Measurements from ENCODE around the gene CA11.
"Not testable (repeated sequence)": the region's sequence is repeated elsewhere in the genome, so short reads cannot be mapped to it uniquely, and the experiment has no call there.

The CA11 gene

DNA sequence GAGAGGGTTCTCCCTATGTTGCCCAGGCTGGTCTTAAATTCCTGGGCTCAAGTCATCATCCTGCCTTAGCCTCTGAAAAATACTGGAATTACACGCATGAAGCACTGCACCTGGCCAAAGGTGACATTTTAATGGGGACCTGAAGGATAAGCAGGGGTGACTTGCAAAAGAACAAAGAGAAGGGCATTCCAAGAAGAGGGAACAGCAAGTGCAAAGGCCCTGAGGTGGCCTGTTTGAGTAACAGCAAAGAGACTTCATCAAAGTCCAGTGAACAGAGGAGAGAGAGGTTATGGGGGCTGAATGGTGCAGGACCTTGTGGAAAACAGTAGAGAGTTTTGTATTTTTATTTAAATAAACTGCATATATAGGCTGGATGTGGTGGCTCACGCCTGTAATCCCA is 4.1 kb downstream of the CA11 start:
- DNase-seq (ENCODE audit: low spot score), result no peak

DNA sequence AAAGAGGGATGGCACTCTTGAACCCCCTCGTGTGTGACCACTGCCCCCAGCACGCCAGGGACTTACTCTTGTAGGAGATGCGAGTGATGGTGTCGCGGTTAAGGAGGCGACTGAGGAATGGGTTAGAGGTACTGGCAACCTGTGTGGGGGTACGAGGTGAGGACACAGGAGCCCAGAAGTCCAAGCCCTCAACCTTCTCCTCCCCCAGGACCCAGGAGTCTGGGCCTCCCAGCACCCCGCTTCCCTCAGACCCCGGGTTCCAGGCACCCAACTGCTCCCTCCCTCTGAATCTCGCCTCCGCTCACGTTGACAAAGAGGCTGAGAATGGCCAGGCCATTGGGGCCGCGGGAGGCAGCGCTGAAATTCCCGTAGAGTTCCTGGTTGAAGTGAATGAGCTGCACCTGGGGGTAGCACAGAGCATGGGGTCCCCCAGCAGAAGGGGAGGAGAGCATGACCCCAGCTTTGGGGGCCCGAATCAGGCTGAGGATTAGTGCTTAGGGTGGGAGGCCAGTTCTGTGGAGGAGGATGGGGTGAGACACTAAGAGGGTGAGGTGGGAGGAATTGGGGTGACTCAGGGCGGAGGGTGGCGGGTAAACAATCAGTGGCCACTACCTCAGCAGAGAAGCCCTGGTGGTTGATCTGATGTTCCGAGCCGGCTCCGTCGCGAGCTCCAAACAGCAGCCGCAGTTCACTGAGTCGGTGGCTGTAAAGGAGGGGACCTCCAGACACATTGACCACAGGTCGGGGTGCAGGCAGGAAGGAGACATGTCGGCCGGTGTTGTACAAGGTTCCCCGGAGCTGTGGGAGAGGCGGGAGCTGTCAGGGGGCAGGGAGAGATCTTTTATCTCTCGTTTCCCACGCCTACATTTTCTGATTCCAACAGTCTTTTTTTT is 6.3 kb downstream of the CA11 start:
- DNase-seq (ENCODE audit: low spot score), result no peak

DNA sequence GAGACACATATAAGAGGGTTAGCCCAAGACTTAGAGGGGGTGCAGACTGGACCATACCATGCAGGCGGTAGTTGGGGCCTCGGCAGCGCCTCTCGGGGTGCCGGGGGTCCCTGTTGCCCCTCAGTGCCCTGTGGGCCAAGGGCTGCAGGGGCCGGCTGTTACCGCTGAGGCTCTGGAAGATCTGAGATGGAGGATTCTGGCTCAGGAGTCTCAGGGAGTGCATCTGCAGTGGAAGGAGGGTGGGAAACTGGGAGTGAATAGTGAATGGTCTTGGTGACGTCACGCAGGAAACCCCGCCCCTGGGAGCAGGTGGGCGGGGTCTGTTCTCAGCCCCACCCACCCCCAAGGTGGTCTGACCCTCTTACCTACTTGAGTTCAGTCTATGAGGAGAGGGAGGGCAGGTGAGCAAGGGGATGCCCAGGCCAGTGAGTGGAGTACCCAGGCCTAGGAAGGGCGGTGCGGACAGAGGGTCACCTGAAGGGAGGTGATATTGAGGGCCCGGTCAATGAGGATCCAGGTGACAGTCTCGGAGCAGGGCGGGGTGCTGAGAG is 7.1 kb downstream of the CA11 start:
- no peak for DNase-seq (ENCODE audit: low spot score)

DNA sequence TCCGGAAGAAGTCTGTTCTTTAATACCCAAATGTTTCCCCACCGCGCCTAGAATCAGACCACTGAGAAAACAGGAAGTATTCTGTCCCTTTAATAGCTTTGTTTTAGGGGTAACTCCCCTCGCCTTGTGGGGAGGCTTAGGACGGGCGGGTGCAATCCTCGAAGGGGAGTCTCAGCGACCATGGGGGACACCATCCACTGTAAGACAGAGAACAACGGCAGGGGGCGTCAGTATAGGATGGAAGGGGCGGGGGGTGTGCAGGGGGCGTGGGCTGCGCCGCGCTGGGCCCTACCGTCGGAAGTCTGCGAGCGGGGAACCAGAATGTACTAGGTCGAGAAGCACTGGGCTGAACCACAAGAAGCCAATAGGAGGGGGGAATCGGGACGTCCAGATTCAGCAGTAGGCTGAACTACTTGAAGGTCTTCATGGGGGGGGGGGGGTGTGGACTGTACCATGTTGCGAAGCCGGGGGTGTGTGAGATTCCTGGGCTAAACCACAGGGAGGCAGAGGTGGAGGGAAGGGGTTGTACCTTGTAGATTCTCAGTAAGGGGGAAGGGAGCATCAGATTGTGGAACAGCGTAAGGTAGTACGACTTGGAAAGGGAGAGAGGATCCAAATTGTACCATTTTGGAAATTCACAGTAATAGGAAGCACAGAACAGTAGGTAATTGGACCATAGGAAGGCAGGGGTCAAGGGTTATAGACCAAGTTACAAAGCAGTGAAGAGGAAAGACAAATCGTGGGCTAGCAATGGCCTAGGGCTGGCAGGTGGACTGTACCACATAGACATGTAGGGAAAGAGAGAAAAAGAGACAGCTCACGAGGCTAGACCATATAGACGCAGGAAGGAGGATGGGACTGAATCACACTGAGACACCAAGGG is 7.8 kb downstream of the CA11 start:
- DNase-seq (ENCODE audit: low spot score), result peak; percentile 91

DNA sequence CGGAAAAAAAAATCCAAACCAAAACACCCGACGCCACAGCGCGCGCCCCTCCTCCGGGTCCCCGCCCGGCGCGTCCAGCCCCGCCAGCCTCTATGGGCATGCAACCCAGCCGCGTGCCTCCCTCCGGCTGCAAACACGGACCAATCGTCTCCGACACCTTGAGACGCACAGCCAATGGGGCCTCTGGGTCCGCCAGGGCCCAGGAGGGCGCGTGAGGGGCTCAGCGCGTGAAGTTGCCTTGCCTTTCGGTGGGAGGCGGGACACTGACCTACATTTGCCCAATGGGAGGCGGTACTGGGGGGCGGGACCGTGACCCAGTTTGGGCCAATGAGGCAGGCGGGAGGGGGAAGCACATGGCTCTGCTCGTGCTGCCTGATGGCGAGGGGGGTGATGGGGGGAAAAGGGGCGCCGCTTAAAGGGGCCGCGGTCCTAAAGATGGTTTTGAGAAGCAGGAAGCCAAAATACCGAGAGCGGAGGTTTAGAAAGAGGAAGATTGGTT is 8.5 kb downstream of the CA11 start:
- DNase-seq (ENCODE audit: low spot score), result peak; percentile 100

DNA sequence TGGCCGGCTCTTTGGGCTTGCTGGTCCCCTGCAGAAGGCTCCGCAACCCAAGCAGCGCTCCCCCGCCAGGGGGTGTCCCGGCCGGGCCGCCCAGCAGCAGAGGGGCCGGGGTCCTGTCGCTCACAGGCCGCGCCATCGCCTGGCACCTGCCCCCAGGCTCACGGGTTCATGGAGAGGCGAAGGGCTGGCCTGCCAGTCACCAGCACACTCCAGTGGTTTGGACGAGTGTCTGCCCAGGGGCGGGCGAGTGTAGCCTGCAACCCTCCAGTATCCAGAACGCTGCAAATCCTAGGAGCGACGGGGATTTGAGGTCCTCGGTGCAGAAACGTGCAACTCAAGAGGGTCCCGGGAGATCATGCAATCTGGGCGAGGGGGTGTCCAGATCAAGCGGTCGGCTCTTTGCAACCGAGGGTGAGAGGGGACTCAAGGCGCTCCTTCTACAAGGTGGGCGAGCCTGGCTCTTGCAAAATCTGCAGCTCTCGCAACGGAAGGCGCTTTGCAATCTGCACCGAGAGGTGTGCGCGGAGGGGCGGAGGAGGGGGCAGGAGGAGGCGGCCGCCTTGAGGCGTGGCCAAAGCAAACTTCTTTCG is 9.0 kb downstream of the CA11 start, which contains the start of gene DBP:
Gene DBP, minus strand, starts transcription at position 521 of the 590 bp plus-strand sequence. Its CDS starts 385 bp downstream, at position 136.
- DNase-seq (ENCODE audit: low spot score), result no peak

DNA sequence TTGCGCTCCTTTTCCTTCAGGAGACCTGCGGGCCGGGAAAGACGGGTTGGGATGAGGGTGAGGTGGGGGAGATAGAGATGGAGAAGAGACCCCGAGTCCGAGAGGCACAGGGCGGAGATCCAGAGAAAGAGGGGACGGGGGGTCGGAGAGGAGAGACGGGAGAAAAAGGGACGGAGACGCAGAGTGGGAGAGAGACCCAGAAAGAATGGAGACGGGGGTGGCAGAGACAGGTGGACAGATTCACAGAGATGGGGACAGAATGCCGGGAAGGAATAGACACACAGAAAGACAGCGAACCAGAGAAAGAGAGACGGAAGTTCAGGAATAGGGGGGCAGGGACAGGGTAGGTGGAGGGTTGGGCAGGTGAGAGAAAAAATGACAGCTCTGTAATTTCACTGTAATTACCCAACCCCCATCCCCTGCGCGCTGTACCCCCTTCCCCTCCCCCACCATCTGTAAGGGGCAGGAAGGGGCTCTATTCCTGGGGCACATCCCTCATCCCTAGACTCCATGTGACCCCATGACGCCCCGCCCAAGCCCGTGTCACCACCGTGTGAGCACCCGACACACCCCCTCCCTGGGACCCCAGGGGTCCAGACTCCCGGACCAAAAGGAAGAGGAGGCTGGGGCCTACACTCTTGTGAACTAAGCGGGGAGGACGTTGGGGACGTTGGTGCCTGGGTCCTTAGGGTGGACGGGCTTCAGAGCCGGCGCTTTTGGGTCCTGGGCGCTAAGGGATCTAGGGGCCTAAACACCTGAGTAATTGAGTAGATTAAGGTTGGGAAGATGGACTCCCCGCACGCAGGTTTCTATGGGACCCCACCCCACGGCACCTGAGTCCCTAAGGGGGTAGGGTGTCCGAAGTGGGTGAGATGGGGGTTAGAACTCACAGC is 9.8 kb downstream of the CA11 start:
- DNase-seq (ENCODE audit: low spot score), result no peak

DNA sequence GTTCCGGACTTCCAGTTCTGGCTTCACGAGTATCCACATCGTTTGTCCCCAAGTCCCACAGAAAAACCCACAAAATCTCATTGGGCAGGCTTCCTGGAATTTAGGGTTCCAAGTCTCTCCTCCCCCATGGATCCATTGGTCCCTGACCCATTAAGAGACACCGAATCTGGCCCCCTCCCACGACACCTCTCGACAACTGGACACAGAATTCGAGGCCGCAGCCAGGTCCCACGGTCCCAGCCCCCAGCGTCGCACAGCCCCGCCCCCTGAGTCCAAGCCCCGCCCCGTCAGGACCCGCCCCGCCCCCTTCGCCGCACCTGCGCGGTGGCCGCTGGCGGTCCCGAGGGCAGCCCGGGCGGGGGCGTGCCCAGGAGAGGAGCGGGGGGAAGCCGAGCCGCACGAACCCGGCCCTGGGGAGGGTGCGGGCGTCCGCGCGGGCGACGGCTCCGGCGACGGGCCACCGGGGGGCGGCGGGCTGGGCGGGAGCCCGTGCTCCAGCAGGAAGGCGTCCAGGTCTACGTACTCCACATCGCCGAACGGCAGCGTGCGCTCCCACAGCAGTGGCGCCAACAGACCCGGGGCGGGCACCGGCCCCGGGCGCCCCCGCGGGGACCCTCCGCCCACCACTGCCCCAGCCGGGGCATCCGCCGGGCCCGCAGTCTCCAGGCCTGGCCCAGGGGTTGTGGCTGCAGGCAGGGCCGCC is 10.6 kb downstream of the CA11 start:
- peak; percentile 60 for DNase-seq (ENCODE audit: low spot score)

DNA sequence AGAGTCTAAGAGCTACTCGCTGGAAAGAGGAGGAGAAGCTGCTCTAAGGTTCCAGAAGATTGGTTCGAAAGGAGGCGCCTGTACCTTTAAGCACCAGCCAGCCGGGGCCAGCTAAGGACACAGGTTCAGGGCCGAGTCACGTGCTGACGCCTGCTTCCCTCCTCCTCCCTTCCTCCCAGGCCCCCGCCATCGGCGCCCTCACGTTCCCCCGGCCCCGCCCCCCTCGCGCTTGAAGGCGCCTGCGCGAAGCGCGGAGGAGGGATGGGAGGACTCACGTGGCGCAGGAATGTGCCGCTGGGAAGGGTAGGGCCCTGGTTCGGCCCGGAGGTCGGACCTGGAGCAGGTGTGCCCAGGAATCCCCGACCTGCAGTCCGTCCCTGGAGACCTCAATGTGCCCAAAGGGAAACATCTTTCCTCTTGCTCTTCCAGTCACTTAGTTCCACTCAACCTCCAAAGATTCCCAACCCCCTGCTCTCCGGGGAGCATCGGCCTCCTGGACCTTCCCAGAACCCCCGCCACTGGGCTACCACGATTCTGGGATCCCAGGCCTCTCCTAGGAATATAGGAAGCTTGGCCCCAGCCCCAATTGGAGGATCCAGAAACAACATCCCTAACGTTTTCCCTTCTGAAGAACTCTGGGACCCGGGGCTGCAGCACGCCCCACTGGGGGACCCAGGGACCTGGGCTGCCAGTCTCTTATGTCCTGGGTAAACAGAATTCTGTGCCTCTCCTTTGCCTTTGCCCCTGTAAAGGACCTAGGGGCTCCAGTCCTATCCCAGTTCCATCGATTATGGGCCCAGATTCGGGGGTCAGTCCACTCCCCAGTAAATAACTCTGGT is 11.3 kb downstream of the CA11 start:
- DNase-seq (ENCODE audit: low spot score), result peak; percentile 92

DNA sequence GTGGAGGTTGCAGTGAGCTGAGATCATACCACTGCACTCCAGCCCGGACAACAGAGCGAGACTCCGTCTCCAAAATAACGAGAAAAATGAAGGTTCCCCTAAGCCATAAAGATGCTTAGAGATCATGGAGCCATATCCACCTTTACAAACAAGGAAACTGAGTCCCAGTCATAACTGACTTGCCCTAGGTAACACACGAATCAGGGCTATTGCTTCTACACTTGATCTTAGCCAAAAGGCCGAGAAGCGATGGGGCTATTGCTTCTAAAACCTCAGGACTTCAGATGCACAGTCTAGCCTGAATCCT is 12.0 kb downstream of the CA11 start:
- DNase-seq (ENCODE audit: low spot score), result no peak

DNA sequence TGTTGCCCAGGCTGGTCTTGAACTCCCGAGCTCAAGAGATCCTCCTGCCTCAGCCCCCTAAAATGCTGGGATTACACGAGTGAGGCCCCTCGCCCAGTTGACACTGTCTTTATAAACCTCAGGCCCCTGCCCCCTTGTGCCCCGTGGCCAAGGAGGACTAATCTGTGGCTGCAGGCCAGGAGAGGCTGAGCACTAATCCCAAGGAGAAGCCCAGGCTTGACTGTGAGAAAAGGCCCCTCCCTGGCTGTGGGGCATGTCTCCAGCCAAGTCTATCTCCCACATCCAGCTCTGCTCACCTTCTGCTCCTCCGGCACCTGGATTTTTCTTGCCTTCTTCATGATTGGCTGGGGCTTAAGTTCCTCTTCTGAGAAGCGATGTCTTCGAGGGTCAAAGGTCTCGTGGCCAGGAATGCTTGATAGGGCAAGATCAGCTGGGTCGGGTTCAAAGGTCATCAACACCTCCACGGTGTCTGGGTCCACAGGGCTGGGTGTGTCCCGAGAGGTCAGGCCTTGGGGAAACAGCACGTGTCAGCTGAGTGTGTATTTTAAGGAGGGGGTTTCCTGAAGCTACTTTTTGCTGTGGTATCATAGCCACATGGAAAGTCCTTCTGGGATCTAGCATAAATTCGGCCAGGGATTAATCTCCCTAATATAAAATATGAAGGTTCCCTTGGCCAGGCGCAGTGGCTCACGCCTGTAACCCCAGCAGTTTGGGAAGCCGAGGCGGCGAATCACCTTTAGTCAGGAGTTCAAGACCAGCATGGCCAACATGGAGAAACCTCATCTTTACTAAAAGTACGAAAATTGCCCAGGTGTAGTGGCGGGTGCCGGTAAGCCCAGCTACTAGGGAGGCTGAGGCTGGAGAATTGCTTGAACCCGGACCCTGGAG is 12.6 kb downstream of the CA11 start:
- no peak for DNase-seq (ENCODE audit: low spot score)

DNA sequence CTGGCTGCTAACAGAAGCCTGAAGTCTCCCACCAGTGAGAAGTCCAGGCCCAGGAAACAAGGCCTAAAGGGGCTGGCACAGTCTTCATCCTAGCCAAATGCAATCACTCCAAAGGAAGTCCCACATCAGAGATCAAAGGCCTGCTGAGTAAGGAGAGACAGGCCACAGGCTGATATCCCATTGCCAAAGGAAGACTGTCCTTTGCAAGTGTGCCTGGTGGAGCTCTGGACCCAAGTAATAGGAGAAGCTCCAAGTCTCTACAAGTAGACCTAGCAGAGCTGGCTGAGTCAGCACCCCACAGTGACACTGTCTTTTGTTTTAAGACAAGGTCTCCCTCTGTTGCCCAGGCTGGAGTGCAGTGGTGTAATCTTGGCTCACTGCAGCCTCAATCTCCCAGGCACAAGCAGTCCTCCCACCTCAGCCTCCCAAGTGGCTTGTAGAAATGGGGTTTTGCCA is 13.3 kb downstream of the CA11 start:
- no peak for DNase-seq (ENCODE audit: low spot score)

DNA sequence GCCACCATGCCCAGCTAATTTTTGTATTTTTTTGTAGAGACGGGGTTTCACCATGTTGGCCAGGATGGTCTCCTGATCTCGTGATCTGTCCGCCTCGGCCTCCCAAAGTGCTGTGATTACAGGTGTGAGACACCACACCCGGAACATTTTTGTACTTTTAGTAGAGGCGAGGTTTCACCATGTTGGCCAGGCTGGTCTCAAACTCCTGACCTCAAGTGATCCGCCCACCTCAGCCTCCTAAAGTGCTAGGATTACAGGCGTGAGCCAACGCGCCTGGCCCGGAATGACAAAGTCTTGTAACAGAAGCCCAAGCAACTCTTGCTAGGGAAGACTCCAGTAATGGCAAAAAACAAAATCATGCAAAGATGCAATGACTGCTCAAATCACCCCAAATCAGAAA is 13.7 kb downstream of the CA11 start:
- not testable (repeated sequence) for DNase-seq (ENCODE audit: low spot score)

DNA sequence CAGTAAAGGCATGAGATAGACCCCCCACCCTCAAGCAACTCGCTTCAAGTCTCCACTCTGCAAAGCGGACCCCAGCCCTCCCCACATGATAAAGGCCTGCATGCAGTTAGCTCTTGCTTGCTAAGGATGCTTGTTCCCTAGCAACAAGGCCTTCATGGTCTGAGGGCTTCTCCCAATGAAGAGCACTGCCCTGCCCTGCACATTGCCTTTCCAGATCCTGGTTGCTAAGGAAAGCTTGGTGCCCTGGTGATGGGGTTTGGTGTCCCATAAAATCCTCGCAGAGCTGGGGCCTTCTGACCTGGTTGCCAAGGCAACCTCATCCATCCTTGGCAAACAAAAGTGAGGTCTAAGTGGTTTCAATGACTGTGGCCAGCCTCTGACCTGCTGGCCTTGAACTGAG is 14.8 kb downstream of the CA11 start:
- no peak for DNase-seq (ENCODE audit: low spot score)

DNA sequence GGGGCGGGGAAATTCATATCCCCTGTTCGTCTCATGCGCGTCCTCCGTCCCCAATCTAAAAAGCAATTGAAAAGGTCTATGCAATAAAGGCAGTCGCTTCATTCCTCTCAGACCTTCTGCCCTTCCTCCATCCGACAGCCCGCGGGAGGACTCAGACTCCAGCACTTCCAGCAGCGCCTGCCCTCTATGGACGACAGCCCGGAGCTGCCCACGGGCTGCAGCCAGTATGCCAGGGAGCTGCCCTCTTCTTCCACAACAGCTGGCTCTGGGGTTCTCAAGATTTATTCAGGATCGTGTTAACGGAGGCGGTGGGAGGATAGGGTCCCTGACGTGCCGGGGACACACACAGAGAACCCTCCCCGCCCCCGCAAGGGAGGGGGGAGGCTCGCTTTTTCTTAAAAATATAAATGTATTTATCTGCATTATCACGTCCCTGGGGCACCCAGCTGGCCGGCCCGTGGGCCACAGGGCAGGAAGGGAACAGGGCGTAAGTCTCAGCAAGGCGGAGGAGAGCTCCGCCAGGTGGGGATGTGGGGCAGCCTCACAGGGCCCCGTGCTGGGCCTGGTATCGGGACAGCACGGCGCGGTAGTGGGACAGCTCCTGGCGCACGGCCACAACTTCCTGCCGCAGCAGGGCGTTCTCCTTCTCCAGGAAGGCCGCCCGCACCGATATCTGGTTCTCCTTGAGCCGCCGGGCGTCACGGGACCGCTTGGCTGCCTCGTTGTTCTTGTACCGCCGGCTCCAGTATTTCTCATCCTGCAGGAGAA is 15.5 kb downstream of the CA11 start:
- no peak for DNase-seq (ENCODE audit: low spot score)

DNA sequence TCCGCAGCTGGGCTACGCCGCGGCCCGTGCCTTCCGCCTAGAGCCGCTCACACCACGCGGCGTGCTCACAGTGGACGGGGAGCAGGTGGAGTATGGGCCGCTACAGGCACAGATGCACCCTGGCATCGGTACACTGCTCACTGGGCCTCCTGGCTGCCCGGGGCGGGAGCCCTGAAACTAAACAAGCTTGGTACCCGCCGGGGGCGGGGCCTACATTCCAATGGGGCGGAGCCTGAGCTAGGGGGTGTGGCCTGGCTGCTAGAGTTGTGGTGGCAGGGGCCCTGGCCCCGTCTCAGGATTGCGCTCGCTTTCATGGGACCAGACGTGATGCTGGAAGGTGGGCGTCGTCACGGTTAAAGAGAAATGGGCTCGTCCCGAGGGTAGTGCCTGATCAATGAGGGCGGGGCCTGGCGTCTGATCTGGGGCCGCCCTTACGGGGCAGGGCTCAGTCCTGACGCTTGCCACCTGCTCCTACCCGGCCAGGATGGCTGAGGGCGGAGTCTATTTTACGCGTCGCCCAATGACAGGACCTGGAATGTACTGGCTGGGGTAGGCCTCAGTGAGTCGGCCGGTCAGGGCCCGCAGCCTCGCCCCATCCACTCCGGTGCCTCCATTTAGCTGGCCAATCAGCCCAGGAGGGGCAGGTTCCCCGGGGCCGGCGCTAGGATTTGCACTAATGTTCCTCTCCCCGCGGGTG is 16.2 kb downstream of the CA11 start:
- no peak for DNase-seq (ENCODE audit: low spot score)

DNA sequence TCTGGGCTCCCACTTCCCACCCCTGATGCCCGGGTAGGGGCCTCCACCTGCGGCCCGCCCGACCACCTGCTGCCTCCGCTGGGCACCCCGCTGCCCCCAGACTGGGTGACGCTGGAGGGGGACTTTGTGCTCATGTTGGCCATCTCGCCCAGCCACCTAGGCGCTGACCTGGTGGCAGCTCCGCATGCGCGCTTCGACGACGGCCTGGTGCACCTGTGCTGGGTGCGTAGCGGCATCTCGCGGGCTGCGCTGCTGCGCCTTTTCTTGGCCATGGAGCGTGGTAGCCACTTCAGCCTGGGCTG is 16.7 kb downstream of the CA11 start:
- no peak for DNase-seq (ENCODE audit: low spot score)
